Right ventricle myocardium inferior (tissue), 1 donor: ENCODE results near the gene SHH. TPM values are rescaled to one million over a fixed set of nuclear protein-coding genes. Genes with fewer than 3 reads are reported as not detected.

Experiments used
- ATAC-seq: fragments of 200-7000 bp; cut with Tn5 transposase; one replicate; pipeline ENCODE4 v1.9.1; 2020; ENCODE audit warnings: mild to moderate bottlenecking, moderate library complexity
- DNase-seq: peaks from one replicate; pipeline ENCODE4 v3.0.0; 2021; ENCODE audit errors: missing footprints
- intact Hi-C: fragments of 100-400 bp; cut with DNase I; formaldehyde crosslinking; loops from one replicate; pipeline ENCODE4 v1.11.0; 2022
- total RNA-seq: library from RNA; stranded (reverse); fragmentation: NEBNext Ultra II Directional; extraction: Animal tissue kit (Norgen Biotek cat#: 25700); gene quantifications from one replicate; pipeline ENCODE4 v1.2.1, GENCODE V29; 2021
- donor health status: DM: no; HTN: yes; CAD: no; lungs with severe emphysema.

SHH gene
- total RNA-seq, 1 donor from 2014 or later, result not detected

- ATAC-seq (no peak), DNase-seq (no peak)
- intact Hi-C loops, result no loop called here
Measured at GRCh38 chr7:155785536-155785935, 26.7 kb downstream of the SHH start.

GRCh38 chr7:155782466-155782865 is 29.8 kb downstream of the SHH start:
- no peak for ATAC-seq
- intact Hi-C loops, result no loop called here
- DNase-seq, result no peak

- ATAC-seq, result no peak
- DNase-seq, result no peak
- intact Hi-C loops, result no loop called here
Measured at GRCh38 chr7:155781433-155781832, 30.8 kb downstream of the SHH start.

- no peak for DNase-seq
- no peak for ATAC-seq
- intact Hi-C loops, result no loop called here
Measured at GRCh38 chr7:155780884-155781283, 31.4 kb downstream of the SHH start.

- DNase-seq (no peak), ATAC-seq (no peak)
- intact Hi-C loops, result no loop called here
Measured at GRCh38 chr7:155778349-155778748, 33.9 kb downstream of the SHH start.

- ATAC-seq, result peak; percentile 54
- no peak for DNase-seq
- intact Hi-C loops, result no loop called here
Measured at GRCh38 chr7:155776606-155777005, 35.7 kb downstream of the SHH start.

GRCh38 chr7:155775691-155776090 is 36.6 kb downstream of the SHH start:
- intact Hi-C loops, result no loop called here

GRCh38 chr7:155774947-155775346 is 37.3 kb downstream of the SHH start:
- DNase-seq (no peak), ATAC-seq (peak; percentile 59)
- intact Hi-C loops, result no loop called here

More at GRCh38 chr7:155775691-155776090, 36.6 kb downstream of the SHH start:
- ATAC-seq (no peak), DNase-seq (no peak)

- intact Hi-C loops, result no loop called here
- no peak for DNase-seq
- ATAC-seq, result no peak
Measured at GRCh38 chr7:155773531-155773930, 38.7 kb downstream of the SHH start.

- intact Hi-C loops, result no loop called here
- DNase-seq (no peak), ATAC-seq (no peak)
Measured at GRCh38 chr7:155770241-155770640, 42.0 kb downstream of the SHH start.

GRCh38 chr7:155769701-155770100 is 42.6 kb downstream of the SHH start:
- no peak for DNase-seq
- intact Hi-C loops, result loop anchor here (2.0 kb wide), 1 partner anchor 171 kb away; no protein-coding TSS in a partner anchor
- ATAC-seq, result no peak

GRCh38 chr7:155766966-155767916 is 45.0 kb downstream of the SHH start:
- DNase-seq, result no peak
- no peak for ATAC-seq
- intact Hi-C loops, result no loop called here

GRCh38 chr7:155766386-155766785 is 45.9 kb downstream of the SHH start:
- ATAC-seq (no peak), DNase-seq (no peak)
- intact Hi-C loops, result no loop called here

GRCh38 chr7:155765458-155765857 is 46.8 kb downstream of the SHH start:
- ATAC-seq (no peak), DNase-seq (no peak)
- intact Hi-C loops, result no loop called here

- ATAC-seq (peak; percentile 17), DNase-seq (no peak)
Measured at GRCh38 chr7:155764438-155764793, 47.8 kb downstream of the SHH start.

GRCh38 chr7:155763691-155764437 is 48.4 kb downstream of the SHH start:
- DNase-seq (no peak), ATAC-seq (peak; percentile 32)
- intact Hi-C loops, result no loop called here

More at GRCh38 chr7:155764438-155764793, 47.8 kb downstream of the SHH start:
- intact Hi-C loops, result no loop called here

- ATAC-seq (no peak), DNase-seq (no peak)
- intact Hi-C loops, result no loop called here
Measured at GRCh38 chr7:155763122-155763521, 49.1 kb downstream of the SHH start.

- peak; percentile 76 for ATAC-seq
- DNase-seq, result no peak
- intact Hi-C loops, result no loop called here
Measured at GRCh38 chr7:155762655-155763054, 49.6 kb downstream of the SHH start.

GRCh38 chr7:155762036-155762435 is 50.2 kb downstream of the SHH start:
- intact Hi-C loops, result no loop called here
- ATAC-seq, result no peak
- no peak for DNase-seq

GRCh38 chr7:155761162-155761561 is 51.1 kb downstream of the SHH start:
- ATAC-seq, result no peak
- intact Hi-C loops, result no loop called here
- DNase-seq, result no peak
